Melanocyte of skin (primary cell): Measurements from ENCODE around the gene ANXA8. TPM values are rescaled to one million over a fixed set of nuclear protein-coding genes. Genes with fewer than 3 reads are reported as not detected.

Experiments
- small RNA-seq, 2 donors: library from RNA; depleted of rRNA; stranded (forward); fragments of <200 nt; gene quantifications; one replicate each; pipeline ENCODE3, GENCODE V24; 2012
- total RNA-seq, 2 donors: library from RNA; depleted of rRNA; stranded (reverse); fragments of >200 nt; gene quantifications; 2 replicates each; pipeline ENCODE4 v1.2.3, GENCODE V29; 2012

The ANXA8 gene
- not detected for total RNA-seq

DNA sequence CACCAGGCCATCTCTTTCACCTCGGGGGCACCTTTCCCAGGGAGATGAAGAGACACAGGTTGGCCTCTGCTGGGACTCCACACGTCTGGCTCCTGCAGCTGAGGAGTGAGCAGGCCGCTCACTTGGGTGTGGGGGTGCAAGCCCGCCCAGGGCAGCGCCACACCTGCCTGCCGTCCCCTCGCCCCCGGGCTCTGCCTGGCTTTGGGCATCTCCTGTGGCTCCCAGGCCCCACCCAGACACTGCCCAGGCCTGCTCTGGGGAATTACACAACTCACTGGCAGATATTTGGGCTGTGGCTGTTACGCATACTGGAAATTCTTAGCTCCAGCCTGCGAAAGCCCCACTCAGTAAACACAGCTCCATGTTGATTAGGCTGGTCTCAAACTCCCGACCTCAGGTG is at the start of gene ANXA8:
Gene ANXA8, minus strand, starts transcription at position 193 of the 400 bp plus-strand sequence. Its CDS starts 182 bp downstream, at position 11.

GRCh38 chr10:47523475-47523874 is 39.6 kb upstream of the ANXA8 start, which contains the start of gene AGAP9:
Gene AGAP9 (minus strand): TSS chr10:47523638. CDS start chr10:47523526, 112 bp downstream.

DNA sequence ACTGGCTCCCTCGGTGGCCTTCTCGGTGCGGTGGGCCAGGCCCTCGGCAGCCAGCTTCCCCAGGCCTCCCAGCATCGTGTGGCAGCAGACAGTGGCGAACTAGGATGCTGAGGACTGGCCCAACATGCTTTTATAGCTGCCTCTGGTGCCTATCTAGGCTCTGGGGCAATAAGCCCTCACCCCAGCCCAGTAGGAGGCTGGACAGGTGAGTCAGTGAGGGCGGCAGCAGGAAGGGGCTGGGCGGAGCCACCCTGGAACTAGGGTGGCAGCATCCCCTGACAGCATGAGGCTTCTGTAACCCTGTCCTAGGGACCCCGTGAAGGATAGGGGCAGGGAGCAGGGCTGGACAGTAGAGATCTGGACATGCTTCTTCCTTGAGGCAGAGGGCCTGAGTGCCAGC is 7.7 kb upstream of the ANXA8 start, which contains the start of gene FAM25G:
Gene FAM25G, minus strand, starts transcription at position 101 of the 400 bp plus-strand sequence. Its CDS starts 26 bp downstream, at position 75.

Small RNAs within 50 kb of the gene (small RNA-seq; reads per million reads assigned to genes)
- 0 reads per million in 2 donors for gene AL591684.3
- gene RNA5SP312 = 0 reads per million in 2 donors

Other genes starting within 250 kb of the ANXA8 start
- not detected for gene GDF10, start 183.9 kb downstream of the ANXA8 start, total RNA-seq
- not detected for gene GDF2, start 161.7 kb downstream of the ANXA8 start, total RNA-seq
- gene RBP3, start 135.8 kb downstream of the ANXA8 start, total RNA-seq = not detected
- under 1 TPM in 1 of 2 donors, not detected in 1; under 0.01 TPM for gene ZNF488, start 99.8 kb downstream of the ANXA8 start, total RNA-seq
- not detected for gene FAM25G, start 7.6 kb upstream of the ANXA8 start, total RNA-seq
- 1 to 10 TPM; 1.3 to 2.8 TPM for gene AGAP9, start 39.5 kb upstream of the ANXA8 start, total RNA-seq